Ovary (tissue), 9 donors: ENCODE results near the gene IKZF4. TPM values are rescaled to one million over a fixed set of nuclear protein-coding genes. Genes with fewer than 3 reads are reported as not detected.
"Not testable (repeated sequence)": the region's sequence is repeated elsewhere in the genome, so short reads cannot be mapped to it uniquely, and the experiment has no call there.

Experiments used
- DNase-seq, 5 donors: peaks; one replicate each; pipeline ENCODE4 v3.0.0-alpha.2; 2019 to 2020
- H3K27ac ChIP-seq, 2 donors: fragments of 200-600 bp; one replicate each; pipeline versions ENCODE4 v1.5.1 to v1.8.0; 2019 to 2022
- H3K27me3 ChIP-seq: fragments of 200-600 bp; one replicate; pipeline ENCODE4 v1.8.0; 2022
- H3K36me3 ChIP-seq: fragments of 200-600 bp; sonication (generic); one replicate; pipeline ENCODE4 v1.5.1; 2019
- H3K4me1 ChIP-seq: one replicate; pipeline ENCODE4 v1.8.1; 2013; ENCODE audit warnings: mild to moderate bottlenecking, moderate library complexity; ENCODE audit not compliant: insufficient read depth
- H3K4me3 ChIP-seq: fragments of 200-600 bp; sonication (generic); one replicate; pipeline ENCODE4 v1.5.1; 2017
- H3K9me3 ChIP-seq, 2 donors: fragments of 200-600 bp in 1 of 2; sonication (generic) in 1 of 2; one replicate each; pipeline versions ENCODE4 v1.5.1 to v1.8.1; 2013 to 2019; ENCODE audit warnings: mild to moderate bottlenecking in 1 of 2, moderate library complexity in 1 of 2
- EP300 ChIP-seq: sonication (generic); formaldehyde crosslinking; IDR thresholded peaks from one replicate; pipeline ENCODE4 v1.6.1; 2017; ENCODE audit warnings: antibody characterized with exemption
- POLR2A ChIP-seq: fragments of 450-650 bp; IDR thresholded peaks from one replicate; pipeline ENCODE4 v1.6.1; 2017; ENCODE audit warnings: antibody characterized with exemption, mild to moderate bottlenecking, moderate library complexity
- WGBS, 3 donors: extraction: QIAGEN DNeasy Blood & Tissue Kit in 1 of 3; methylation state at CpG; one replicate each; pipeline versions ENCODE4 v1.1.5 to v1.1.7; 2013 to 2017; 5-methylcytosine and 5-hydroxymethylcytosine counted together
- intact Hi-C, 4 donors: fragments of 100-400 bp; cut with DNase I; formaldehyde crosslinking; loops; one replicate each; pipeline versions ENCODE4 v1.11.0 to v1.15.1; 2022 to 2023
- polyA plus RNA-seq, 2 donors: library from polyadenylated mRNA; stranded (reverse); fragments of 200-250 nt in 1 of 2; fragments of 350-450 nt in 1 of 2; fragmentation: Illumina TruSeq in 1 of 2; extraction: RNeasy Lipid Tissue Mini Kit (QIAGEN cat#74804) in 1 of 2; gene quantifications; one replicate each; pipeline ENCODE4 v1.2.3, GENCODE V29; 2013 to 2014
- total RNA-seq, 7 donors: library from RNA; depleted of rRNA in 2 of 7; stranded (reverse); fragments of >200 nt in 2 of 7; fragmentation: NEBNext Ultra II Directional in 3 of 7; extraction: Animal tissue kit (Norgen Biotek cat#: 25700) in 3 of 7; gene quantifications; one replicate each; pipeline versions ENCODE4 v1.1.0 to v1.2.4, GENCODE V29; 2016 to 2023
- TF ChIP-seq, protein P1 (sequence below), 3 donors: fragments of 450-650 bp in 2 of 3; fragments of 200-600 bp in 1 of 3; IDR thresholded peaks; one replicate each; pipeline versions ENCODE4 v1.5.1 to v1.8.0; 2016 to 2022; ENCODE audit warnings: antibody characterized with exemption in 3 of 3, mild to moderate bottlenecking in 1 of 3
- donor health status: DM: no; HTN: no; CAD: no; lungs with moderate emphysema.
- donor health status: DM: no; HTN: no; CAD: no.
- donor health status: Bipolar disorder and iron deficiency.
- donor health status: DM: yes; HTN: yes; CAD: no.
- donor health status: DM: no; HTN: no; CAD: no.
- donor health status: DM: yes; HTN: yes; CAD: no.

The IKZF4 gene
- total and polyA plus RNA-seq, 9 donors: 4.0 to 33.2 (median 15.9) TPM

DNA sequence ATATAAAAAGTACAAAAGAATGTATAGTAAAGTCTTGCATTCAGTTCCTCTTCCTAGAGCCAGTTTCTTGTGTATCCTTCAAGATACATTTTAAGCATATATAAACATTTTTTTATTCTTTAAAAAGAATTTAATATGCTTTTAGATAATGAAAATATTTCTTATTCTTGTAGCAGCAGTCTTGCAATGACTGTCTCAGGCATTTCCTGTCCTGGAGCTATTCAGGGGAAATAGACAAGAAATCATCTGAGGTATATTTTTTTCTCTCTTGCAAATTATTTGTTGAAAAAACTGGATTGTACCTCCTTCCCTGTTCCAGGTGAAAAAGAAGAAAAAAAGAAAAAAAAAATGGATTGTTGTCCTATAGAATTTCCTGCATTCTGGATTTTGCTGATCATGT lies 42.2 kb downstream of the IKZF4 start:
- intact Hi-C loops: no loop called here
- TF ChIP-seq, protein P1, sequence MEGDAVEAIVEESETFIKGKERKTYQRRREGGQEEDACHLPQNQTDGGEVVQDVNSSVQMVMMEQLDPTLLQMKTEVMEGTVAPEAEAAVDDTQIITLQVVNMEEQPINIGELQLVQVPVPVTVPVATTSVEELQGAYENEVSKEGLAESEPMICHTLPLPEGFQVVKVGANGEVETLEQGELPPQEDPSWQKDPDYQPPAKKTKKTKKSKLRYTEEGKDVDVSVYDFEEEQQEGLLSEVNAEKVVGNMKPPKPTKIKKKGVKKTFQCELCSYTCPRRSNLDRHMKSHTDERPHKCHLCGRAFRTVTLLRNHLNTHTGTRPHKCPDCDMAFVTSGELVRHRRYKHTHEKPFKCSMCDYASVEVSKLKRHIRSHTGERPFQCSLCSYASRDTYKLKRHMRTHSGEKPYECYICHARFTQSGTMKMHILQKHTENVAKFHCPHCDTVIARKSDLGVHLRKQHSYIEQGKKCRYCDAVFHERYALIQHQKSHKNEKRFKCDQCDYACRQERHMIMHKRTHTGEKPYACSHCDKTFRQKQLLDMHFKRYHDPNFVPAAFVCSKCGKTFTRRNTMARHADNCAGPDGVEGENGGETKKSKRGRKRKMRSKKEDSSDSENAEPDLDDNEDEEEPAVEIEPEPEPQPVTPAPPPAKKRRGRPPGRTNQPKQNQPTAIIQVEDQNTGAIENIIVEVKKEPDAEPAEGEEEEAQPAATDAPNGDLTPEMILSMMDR (IDR thresholded peaks at IDR 0.05): no peak
- TF ChIP-seq POLR2A (no peak), EP300 (no peak)
- Histone ChIP-seq H3K4me3 (no peak overlapping the region), H3K4me1 (no peaks in the 10 kb centered on the region), H3K27ac (no peak overlapping the region), H3K9me3 (no peaks in the 10 kb centered on the region), H3K27me3 (no peaks in the 10 kb centered on the region), H3K36me3 (no peaks in the 10 kb centered on the region)
- DNase-seq: no peak

DNA sequence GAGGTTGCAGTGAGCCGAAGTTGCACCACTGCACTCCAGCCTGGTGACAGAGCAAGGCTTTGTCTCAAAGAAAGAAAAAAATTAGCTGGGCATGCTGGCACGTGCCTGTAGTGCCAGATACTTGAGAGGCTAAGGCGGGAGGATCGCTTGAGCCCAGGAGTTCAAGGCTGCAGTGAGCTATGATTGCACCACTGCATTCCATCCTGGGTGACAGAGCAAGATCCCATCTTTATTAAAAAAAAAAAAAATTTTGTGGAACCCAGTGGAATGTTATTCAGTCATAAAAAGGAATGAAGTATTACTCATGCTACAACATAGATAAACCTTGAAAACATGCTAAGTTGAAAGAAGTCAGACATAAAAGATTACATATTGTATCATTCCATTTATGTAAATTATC lies 50.8 kb downstream of the IKZF4 start:
- no peaks in the 10 kb centered on the region for H3K4me1 ChIP-seq
- H3K27me3 ChIP-seq: no peaks in the 10 kb centered on the region
- H3K27ac ChIP-seq: no peak overlapping the region
- no peak for TF ChIP-seq EP300
- TF ChIP-seq, protein P1 (IDR thresholded peaks at IDR 0.05): no peak
- no peak for TF ChIP-seq POLR2A
- no peaks in the 10 kb centered on the region for H3K36me3 ChIP-seq
- H3K9me3 ChIP-seq: no peaks in the 10 kb centered on the region
- 49 to 68% (median 55%) methylated on average over 4 of the region's 4 CpGs for WGBS, 3 donors
- no peak for DNase-seq
- no peak overlapping the region for H3K4me3 ChIP-seq
- intact Hi-C loops: no loop called here

DNA sequence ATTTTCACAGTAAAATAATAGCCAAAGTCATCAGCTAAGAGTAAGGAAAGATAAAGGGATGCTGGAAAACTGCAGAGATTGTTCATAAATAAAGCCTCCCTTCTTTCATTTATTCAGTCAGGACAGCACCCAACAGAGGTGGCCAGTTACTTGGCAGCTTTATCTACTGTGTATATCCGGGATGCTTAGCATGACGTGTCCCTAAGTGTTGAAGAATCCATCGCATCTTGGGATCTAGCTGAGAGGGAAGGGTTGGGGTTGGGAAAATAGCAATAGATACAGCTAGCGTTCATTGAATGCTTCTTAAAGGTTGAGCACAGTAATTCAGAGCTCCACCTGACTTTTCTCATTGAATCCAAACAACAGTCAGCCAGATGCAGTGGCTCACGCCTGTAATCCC lies 53.6 kb downstream of the IKZF4 start:
- Histone ChIP-seq H3K4me3 (no peak overlapping the region), H3K4me1 (peaks cover 2% of the 10 kb centered on the region), H3K36me3 (no peaks in the 10 kb centered on the region), H3K9me3 (no peaks in the 10 kb centered on the region), H3K27ac (no peak overlapping the region), H3K27me3 (no peaks in the 10 kb centered on the region)
- no peak for DNase-seq
- TF ChIP-seq, protein P1 (IDR thresholded peaks at IDR 0.05): no peak
- TF ChIP-seq EP300 (no peak), POLR2A (no peak)
- WGBS, 3 donors: 77 to 81% (median 79%) methylated on average over 5 of the region's 5 CpGs
- intact Hi-C loops: no loop called here

DNA sequence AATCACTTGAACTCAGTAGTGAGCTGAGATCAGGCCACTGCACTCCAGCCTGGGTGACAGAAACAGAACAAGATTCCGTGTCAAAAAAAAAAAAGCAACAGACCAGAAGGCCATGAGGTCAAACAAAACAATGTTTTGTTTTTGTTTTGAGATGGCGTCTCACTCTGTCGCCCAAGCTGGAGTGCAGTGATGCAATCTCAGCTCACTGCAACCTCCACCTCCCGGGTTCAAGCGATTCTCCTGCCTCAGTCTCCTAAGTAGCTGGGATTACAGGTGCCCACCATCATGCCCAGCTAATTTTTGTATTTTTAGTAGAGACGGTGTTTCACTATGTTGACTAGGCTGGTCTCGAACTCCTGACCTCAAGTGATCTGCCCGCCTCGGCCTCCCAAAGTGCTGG lies 57.1 kb downstream of the IKZF4 start:
- H3K4me3 ChIP-seq, H3K36me3 ChIP-seq, intact Hi-C loops, H3K27me3 ChIP-seq, DNase-seq, H3K4me1 ChIP-seq, H3K9me3 ChIP-seq, H3K27ac ChIP-seq: not testable (repeated sequence)
- WGBS, 3 donors: 67 to 77% (median 68%) methylated on average over 9 of the region's 9 CpGs

DNA sequence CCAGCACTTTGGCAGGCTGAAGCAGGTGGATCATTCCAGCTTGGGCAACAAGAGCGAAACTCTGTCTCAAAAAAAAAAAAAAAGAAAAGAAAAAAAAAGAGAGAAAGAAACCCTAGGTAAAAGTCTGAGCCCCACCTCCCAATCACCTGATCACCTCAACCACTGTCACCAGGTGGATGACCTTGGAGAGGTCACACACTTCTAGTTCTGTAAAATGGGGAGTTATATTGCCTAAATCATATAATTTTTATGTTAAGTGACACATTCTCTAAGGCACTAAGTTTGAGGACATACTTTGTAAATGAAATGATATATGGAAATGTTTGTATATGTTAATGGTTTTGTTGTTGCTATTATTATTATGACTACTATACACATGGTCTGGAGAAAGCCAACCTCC lies 57.6 kb downstream of the IKZF4 start:
- Histone ChIP-seq H3K9me3 (no peaks in the 10 kb centered on the region), H3K27me3 (no peaks in the 10 kb centered on the region), H3K4me1 (peaks cover 5% of the 10 kb centered on the region), H3K36me3 (no peaks in the 10 kb centered on the region), H3K4me3 (no peak overlapping the region), H3K27ac (no peak overlapping the region)
- intact Hi-C loops: no loop called here
- 92 to 100% (median 97%) methylated on average over 1 of the region's 1 CpG for WGBS, 3 donors
- TF ChIP-seq, protein P1 (IDR thresholded peaks at IDR 0.05): no peak
- TF ChIP-seq POLR2A (no peak), EP300 (no peak)
- DNase-seq: no peak
